Progenitor cell of endocrine pancreas (in vitro differentiated cells): ENCODE data around the gene SSR1. TPM values are rescaled to one million over a fixed set of nuclear protein-coding genes. Genes with fewer than 3 reads are reported as not detected.

ENCODE experiments used
- DNase-seq: peaks from one replicate; pipeline ENCODE4 v3.0.0; 2021; ENCODE audit warnings: low spot score; ENCODE audit not compliant: unreplicated experiment
- H3K27ac Mint-ChIP-seq: 2 replicates; pipeline ENCODE4 v1.8.0; 2021; ENCODE audit warnings: mild to moderate bottlenecking, moderate library complexity, mixed read lengths
- H3K27me3 Mint-ChIP-seq: 2 replicates; pipeline ENCODE4 v1.8.0; 2021; ENCODE audit warnings: mixed read lengths
- H3K36me3 Mint-ChIP-seq: 2 replicates; pipeline ENCODE4 v1.8.0; 2022; ENCODE audit warnings: mixed read lengths; ENCODE audit not compliant: insufficient read depth
- H3K4me1 Mint-ChIP-seq: 2 replicates; pipeline ENCODE4 v1.8.0; 2021; ENCODE audit warnings: low read depth, mixed read lengths
- H3K4me3 Mint-ChIP-seq: 2 replicates; pipeline ENCODE4 v1.8.0; 2021; ENCODE audit warnings: low read depth, mild to moderate bottlenecking, moderate library complexity, mixed read lengths
- H3K9me3 Mint-ChIP-seq: 2 replicates; pipeline ENCODE4 v1.8.0; 2021; ENCODE audit warnings: low read depth, mixed read lengths
- CTCF ChIP-seq: fragments of 200-600 bp; sonication (generic); IDR thresholded peaks from one replicate; pipeline ENCODE4 v1.5.0; 2021; ENCODE audit warnings: antibody characterized with exemption, mild to moderate bottlenecking; ENCODE audit not compliant: unreplicated experiment
- total RNA-seq: library from RNA; stranded (reverse); gene quantifications from 2 replicates; pipeline ENCODE4 v1.2.1, GENCODE V29; 2021

SSR1 gene
- total RNA-seq, 1 donor from 2014 or later = 113 TPM

- H3K27me3 Mint-ChIP-seq = no peaks in the 10 kb centered on the region
- no peak for DNase-seq
- TF ChIP-seq CTCF = no peak
- H3K27ac Mint-ChIP-seq = no peak overlapping the region
- H3K36me3 Mint-ChIP-seq = peaks cover 21% of the 10 kb centered on the region
- peak overlapping the region; percentile 36 for H3K4me3 Mint-ChIP-seq
- peaks cover 7% of the 10 kb centered on the region for H3K4me1 Mint-ChIP-seq
- no peaks in the 10 kb centered on the region for H3K9me3 Mint-ChIP-seq
Measured at GRCh38 chr6:7311176-7311575, 1.8 kb downstream of the SSR1 start.

- Mint-ChIP-seq H3K9me3 (no peaks in the 10 kb centered on the region), H3K27me3 (no peaks in the 10 kb centered on the region), H3K4me1 (peaks cover 7% of the 10 kb centered on the region), H3K4me3 (no peak overlapping the region), H3K27ac (no peak overlapping the region), H3K36me3 (peaks cover 28% of the 10 kb centered on the region)
- no peak for DNase-seq
- no peak for TF ChIP-seq CTCF
Measured at GRCh38 chr6:7309050-7309449, 3.9 kb downstream of the SSR1 start.

- Mint-ChIP-seq H3K27ac (no peak overlapping the region), H3K9me3 (no peaks in the 10 kb centered on the region), H3K36me3 (peaks cover 32% of the 10 kb centered on the region), H3K4me3 (no peak overlapping the region), H3K4me1 (peaks cover 7% of the 10 kb centered on the region), H3K27me3 (no peaks in the 10 kb centered on the region)
- DNase-seq = no peak
- no peak for TF ChIP-seq CTCF
Measured at GRCh38 chr6:7307533-7307932, 5.5 kb downstream of the SSR1 start.

- no peak for DNase-seq
- H3K27me3 Mint-ChIP-seq = no peaks in the 10 kb centered on the region
- no peaks in the 10 kb centered on the region for H3K9me3 Mint-ChIP-seq
- no peak overlapping the region for H3K4me3 Mint-ChIP-seq
- TF ChIP-seq CTCF = no peak
- no peak overlapping the region for H3K27ac Mint-ChIP-seq
- H3K4me1 Mint-ChIP-seq = peaks cover 3% of the 10 kb centered on the region
- peaks cover 44% of the 10 kb centered on the region for H3K36me3 Mint-ChIP-seq
Measured at GRCh38 chr6:7304821-7305220, 8.2 kb downstream of the SSR1 start.

- H3K36me3 Mint-ChIP-seq = peaks cover 32% of the 10 kb centered on the region
- no peak for DNase-seq
- TF ChIP-seq CTCF = no peak
Measured at GRCh38 chr6:7301702-7302101, 11.3 kb downstream of the SSR1 start.

More at GRCh38 chr6:7301702-7302101, 11.3 kb downstream of the SSR1 start:
- no peak overlapping the region for H3K27ac Mint-ChIP-seq
- no peak overlapping the region for H3K4me3 Mint-ChIP-seq
- H3K4me1 Mint-ChIP-seq = peaks cover 3% of the 10 kb centered on the region
- H3K27me3 Mint-ChIP-seq = no peaks in the 10 kb centered on the region
- no peaks in the 10 kb centered on the region for H3K9me3 Mint-ChIP-seq
